NOMO-1 treated with dmso at 0.1 percent for 144 hours (cell line): Measurements from ENCODE around the gene FCHSD2.

ENCODE experiments used
- DNase-seq: peaks from one replicate; lab custom pipeline; 2025; ENCODE audit not compliant: unreplicated experiment; lab: John Stamatoyannopoulos, UW

The FCHSD2 gene

DNA sequence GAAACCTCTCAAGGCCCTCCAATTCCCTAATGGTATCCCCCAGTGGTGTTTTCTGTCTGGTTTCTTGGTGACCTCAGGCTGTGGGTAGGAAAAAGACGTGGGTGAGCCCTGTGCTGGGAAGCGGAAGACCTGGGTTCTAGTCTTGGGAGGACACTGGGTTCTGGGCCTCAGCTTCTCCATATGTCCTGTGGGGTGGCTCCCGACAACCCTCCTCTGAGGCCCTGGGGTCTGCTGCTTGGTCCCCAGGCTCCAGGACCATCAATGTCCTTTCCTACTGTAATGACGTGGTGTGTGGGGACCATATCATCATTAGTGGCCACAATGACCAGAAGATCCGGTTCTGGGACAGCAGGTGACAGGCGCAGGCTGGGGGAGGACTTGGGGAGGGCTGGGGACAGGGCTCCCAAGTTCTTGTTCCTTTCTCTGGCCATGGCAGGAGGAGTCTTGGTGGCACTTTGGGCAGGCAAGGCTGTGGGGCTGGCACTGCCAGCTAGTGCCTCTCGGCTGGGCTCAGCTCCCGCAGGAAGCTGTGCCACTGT, 315.1 kb downstream of the FCHSD2 start:
- no peak for DNase-seq

DNA sequence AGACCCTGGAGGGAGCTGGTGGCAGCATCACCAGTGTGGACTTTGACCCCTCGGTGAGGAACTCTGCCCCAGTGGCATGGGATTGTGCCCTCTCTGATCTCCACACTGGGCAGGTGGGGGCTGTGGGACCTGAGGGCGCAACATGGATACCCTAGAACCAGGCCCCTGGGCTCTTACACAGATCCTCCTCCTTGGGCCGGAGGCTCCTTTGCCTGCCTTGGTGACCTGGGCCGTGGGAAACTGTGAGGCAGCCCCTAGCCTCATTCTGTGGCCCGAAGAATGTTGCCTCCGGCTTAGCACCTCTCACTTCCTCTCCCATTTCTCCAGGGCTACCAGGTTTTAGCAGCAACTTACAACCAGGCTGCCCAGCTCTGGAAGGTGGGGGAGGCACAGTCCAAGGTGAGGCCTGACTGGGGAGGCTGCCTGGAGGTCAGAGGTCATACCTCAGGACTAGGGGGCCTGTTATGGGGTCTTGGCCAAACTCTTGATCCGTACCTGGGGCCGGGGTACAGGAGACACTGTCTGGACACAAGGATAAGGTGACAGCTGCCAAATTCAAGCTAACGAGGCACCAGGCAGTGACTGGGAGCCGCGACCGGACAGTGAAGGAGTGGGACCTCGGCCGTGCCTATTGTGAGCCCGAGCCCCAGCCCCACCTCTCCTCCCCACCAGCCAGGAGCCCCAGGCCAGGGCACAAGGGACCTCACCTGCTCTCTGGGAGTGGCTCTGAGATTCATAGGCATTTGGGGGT, 315.8 kb downstream of the FCHSD2 start:
- no peak for DNase-seq

DNA sequence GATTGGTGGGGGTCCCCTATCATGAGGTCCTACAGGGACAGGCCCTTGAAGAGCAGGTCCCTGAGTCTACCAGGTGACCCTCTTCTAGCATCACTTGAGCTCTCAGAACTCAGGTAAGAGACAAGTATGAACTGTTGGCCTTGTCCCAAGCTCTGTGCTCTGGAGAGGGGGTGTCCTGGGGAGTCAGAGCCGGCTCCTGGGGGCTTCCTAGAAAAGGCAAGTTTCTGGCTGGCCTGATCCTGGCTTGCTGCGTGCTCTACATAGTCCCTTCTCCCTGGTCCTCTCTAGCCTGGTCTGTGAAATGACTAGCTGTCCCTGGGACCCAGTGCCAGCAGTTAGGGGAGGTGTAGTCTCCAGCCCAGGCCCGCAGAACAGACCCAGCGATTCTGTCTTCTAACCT, 316.5 kb downstream of the FCHSD2 start:
- no peak for DNase-seq

DNA sequence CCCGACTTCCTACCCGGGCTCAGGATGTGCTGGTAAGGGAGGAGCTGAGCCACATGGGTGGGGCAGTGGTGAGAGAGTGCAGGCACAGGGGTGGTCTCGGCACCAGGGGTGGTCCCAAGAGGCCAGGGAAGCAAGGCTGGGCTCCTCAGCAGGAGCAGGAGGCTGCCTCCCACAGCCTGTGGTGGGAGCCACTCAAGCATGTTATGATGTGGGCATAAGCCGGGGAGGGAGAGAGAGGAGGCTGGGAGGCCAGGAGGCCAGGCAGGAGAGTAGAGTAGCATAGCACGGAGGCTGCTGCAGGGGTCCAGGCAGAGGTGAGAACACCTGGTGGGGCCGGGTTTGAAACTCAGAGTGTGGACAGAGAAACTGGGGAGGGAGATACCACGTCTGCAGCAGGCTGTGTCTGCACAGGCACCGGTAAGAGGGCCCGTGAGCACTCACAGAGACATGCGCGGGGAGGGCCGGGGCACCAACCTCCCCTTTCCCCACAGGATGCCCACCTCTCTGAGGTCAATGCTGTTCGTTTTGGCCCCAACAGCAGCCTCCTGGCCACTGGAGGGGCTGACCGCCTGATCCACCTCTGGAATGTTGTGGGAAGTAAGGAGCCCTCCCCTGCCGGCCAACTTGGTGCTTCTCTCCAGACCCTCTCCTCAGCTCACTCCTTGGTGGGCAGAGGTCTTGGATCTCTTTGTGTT, 317.2 kb downstream of the FCHSD2 start:
- DNase-seq = no peak

DNA sequence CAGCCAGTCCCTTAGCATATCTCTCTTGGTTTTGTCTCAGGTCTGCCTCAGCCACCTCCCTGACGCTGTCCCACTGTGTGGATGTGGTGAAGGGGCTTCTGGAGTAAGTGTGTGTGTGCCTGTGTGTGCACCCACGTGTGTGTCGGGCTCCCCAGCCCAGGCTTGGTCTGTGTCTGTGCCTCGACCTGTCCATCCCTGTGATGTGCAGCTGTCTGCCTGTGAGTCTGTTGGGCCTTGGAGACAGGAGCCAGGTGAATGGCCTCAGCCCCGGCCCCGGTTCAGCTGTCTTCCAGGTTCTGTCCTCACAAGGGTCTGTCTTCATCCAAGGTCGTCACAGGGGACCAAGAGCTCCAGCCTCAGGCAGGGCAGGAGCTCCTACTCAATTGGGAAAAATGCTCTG, 318.1 kb downstream of the FCHSD2 start:
- no peak for DNase-seq

DNA sequence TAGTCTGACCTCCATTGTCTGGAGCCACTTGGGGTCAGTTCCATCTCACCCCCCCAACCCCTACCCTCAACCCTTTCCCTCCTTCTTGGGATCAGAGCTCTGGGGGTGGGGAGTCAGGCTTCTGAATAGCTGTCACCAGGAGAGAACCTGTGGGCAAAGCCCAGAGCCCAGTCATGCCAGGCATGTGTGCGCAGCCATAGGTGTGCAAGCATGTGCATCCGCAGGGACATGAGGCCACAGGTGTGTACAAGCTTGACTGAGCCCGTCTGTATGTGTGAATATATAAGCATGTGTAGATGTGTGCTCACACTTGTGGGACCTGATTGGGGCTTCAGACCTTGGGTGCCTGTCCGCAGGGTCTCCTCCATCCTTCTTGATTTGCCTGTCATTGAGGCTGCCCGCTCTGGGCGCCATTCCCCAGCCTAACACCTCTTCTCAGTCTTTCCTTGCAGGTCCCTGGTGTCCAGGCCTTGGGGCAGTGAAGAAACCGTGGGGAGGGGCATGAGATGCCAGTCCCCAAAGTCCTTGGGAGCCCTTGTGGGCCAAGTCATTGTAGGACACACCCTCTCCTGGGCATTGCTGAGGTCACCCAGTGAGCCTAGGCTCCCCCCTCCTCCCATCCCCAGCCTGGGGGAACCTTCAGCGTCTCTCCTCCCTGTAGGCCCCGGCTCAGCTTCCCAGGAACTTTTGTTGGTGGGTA, 318.9 kb downstream of the FCHSD2 start:
- no peak for DNase-seq

DNA sequence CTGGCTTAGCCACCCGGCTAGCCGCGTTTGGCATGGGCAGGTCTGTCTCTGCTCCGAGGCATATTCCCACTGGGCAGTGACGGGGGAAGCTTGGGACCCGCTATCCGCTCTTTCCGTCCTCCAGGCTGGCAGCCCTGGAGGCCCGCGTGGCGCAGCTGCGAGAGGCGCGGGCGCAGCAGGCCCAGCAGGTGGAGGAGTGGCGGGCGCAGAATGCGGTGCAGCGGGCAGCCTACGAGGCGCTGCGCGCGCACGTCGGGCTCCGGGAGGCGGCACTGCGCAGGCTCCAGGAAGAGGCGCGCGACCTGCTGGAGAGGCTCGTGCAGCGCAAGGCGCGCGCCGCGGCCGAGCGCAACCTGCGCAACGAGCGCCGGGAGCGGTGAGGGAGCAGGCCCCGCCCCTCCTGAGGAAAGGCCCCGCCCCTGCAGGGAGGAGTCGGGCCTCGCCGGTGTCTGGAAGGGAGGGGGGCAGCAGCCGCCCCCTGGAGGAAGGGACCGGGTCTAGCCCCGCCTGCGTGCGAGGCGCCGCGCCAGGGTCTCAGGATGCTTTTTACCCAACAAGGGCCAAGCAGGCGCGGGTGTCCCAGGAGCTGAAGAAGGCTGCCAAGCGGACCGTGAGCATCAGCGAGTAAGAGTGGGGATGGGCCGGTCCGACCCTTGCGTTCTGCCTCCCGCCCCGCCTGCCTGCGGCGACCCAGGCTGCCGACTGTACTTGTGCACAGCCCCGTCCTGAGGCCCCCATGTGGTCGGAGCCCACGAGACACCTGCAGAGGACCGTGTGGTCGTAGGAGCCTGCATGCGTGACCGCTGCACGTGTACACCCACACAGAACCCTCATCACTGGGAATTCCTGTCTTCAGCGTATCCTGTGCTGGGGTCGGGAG, 320.0 kb downstream of the FCHSD2 start:
- DNase-seq = no peak

DNA sequence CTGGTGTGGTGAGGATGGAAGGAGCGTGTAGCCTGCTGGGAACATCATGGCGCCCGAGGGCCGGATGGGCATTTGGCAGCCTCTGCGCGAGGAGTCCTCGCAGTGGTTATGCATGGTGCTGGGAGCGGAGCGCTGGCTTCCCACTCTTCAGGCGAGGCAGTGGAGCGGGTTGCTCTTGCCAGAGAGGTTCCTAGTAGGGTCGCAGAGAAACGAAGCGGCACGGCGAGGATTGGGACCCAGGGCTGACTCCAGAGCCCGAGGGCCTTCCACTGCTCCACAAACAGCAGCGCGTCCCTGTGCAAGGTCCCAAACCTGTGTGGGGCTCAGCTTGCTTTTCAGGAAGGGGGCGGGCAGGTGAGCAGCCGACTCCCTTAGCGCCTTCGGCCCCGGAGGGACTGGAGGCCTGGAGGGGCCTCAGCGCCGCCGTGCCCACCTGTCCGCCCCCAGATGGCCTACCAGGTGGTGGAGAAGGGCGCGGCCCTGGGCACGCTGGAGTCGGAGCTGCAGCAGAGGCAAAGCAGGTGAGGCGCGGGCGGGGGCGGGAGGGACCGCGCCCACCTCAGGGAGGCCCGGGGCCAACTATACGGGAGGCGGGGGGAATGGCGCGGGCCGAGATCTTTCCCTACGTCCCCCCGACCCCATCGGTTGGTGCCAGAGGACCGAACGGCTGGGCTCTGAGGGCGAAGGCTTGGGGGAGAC, 320.7 kb downstream of the FCHSD2 start:
- no peak for DNase-seq

DNA sequence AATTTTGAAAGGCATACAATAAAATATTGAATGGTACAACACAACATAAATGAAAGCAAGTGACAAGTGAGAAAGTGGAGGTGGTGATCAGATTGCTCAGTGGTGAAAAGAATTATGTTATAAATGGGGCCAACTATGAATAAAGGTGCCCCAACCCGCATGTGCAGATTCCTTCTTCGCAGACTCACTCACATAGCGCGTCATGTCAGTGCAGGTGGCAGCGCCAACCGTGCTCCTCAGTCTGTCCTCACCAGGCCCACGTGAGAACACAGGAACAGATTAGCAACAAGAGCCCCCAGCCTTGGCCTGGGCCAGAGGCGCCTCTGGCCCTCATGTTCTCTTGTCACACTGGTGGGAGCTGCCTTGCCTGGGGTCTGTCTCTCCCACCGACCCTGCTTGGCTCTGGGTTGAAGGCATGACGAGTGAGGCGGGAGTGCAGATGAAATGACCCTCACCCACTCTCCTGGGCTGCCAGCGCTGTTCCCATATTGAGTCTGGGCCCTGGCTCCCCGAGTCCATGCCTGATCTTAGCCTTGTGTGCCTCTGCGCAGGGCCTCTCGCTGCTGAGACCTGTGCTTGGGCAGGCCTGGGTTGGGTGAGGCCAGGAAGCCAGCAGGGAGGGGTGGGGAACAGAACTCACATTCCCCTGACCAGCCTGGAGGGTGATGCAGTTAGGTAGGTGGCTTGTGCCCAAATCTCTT, 321.5 kb downstream of the FCHSD2 start:
- DNase-seq = no peak

DNA sequence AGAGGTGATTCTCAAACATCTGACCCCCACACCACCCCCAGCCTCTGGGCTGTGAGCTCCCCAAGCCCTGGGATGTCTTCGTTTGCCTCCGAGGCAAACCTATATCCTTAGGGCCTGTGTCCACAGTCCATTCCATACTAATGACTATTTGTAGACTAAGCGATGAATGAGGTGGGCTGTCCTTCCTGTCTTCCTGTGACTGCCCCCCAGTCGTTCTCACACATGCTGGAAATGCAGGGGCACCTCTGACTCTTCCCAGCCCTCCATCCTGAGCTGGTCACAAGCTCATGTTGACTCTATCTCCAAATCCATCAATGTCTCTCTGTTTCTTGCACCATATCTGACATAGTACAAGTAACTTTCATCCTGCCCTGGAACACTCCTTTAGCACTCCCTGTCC, 323.1 kb downstream of the FCHSD2 start:
- DNase-seq = no peak

DNA sequence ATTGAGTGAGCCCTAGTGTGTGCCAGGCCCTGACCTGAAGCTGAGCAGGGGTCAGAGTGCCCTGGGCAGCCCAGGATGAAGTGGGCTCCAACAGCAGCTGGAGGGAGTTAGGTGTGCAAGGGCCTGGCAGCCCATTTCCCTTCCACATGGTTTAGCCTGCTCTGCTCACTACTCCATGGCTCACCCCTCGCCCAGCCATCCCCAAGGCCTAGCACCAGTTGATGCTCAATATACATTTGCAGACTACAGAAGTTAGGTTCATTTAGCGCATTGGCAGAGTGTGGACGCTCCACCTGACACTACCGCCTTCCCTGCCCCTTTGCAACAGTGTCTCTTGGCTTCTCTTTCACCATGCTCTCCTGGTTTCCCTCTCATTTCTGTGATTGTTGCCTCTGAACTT, 324.2 kb downstream of the FCHSD2 start:
- DNase-seq = no peak

DNA sequence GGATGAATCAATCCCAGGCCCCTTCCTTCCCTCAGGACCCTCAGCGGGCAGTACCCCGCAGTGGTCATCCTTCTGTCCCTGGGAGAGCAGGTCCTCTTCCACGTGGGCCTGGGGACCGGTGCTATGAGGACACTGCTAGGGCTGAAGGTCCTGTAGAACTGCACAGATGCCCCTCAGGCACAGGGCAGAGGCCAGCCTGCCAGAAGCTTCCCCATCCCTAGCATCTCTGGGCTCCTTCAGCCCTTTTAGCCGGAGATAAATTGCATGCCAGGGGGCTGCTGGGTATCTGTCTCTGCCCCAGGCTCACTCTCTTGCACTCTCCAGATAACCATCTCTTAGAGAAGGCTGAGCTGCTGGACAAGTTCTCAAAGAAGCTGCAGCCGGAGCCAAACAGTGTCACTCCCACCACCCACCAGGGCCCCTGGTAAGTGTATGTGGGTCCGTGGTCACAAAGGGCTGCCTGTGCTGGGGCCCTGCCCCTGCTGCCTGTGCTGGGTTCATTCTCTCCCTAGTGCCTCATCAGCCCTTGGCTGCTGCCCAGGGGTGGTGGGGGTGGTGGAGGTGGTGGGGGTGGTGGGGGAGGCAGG, 325.6 kb downstream of the FCHSD2 start:
- no peak for DNase-seq

DNA sequence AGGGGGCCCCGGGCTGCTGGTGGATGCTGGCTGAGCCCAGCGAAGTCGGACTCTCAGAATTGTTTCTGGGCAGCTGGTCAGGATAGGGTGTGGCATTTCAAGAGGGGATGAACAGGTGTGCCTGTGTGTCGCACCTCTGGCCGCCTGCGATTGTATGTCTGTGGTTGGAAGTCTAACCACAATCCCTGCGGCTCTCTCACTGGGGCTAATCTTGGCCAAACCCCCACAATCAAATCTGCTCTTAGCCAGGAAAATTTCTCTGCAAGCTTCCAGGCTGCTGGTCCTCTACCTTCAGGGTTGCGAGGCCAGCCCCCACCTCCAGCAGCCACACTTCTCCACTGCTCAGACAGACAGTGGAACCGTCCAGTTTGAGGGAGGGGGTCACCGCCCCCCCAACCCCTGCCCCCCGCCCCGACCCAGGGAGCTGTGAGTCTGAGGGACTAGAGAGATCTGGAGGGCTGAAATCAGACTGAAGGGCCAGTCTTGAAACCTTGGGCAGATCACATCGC, 327.0 kb downstream of the FCHSD2 start:
- DNase-seq = no peak

DNA sequence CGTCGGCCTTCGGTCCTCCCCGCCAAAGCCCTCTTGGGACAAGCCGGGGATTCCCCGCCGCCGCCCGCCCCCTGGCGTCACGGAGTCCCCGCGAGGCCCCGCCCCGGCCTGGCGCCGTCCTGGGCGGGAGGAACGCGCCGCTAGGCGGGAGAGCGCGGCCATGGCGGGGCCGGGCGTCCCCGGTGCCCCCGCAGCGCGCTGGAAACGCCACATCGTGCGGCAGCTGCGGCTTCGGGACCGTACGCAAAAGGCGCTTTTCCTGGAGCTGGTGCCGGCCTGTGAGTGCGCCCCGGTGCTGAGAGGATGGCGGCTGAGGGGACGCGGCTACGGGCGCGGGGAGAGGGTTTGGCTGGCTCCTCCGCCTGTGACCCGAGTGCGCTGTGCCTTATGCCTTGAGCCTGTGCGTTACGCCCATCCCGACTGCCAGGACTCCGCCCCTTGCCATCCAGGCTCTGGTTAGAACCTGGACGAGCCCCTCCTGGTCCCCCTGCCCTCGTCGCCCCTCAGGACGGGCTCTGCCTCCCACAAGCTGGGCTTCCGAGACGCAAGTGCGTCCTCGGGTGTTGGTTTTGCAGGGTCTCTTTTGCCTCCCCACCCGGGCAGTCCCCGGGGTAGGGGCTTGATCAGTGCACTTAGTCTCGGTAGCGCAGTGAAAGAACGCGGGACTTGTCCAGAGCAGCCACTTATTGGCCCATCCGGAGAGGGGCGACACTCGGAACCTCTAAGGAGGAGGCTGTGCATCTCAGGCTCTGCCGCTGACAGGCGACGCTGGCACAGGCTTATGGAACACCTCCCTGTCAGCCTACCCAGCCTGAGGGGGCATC, 327.6 kb downstream of the FCHSD2 start, which contains the start of gene ATG16L2:
Gene ATG16L2, plus strand, starts transcription at position 126 of the 824 bp plus-strand sequence. Its CDS starts 35 bp downstream, at position 161.
- DNase-seq = peak; percentile 81

DNA sequence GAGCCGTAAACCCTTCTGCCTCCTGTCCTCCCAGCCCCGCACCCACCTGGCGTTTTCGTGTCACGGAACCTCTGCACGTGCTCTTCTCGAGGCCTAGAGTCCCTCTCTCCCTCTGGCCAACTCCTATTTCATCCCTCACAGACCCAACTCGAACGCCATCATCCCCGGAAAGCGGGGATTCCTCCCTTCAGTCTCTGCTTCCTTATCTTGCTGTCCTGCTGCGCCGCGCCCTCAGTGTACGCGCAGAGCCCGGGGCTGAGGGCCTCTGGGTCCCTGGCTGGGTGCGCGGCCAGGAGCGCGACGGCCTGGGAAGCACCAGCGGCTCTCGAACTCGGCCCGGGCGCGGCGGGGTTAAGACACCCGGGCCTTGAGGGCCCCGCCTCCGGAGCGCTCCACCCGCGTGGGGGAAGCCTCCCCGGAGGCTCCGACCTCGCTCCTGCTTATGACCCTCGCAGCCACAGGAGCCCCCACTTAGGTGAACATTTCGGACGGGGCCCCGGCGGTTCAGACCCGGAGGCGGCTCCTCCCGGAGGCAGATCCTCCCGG, 328.3 kb downstream of the FCHSD2 start:
- DNase-seq = peak; percentile 82

DNA sequence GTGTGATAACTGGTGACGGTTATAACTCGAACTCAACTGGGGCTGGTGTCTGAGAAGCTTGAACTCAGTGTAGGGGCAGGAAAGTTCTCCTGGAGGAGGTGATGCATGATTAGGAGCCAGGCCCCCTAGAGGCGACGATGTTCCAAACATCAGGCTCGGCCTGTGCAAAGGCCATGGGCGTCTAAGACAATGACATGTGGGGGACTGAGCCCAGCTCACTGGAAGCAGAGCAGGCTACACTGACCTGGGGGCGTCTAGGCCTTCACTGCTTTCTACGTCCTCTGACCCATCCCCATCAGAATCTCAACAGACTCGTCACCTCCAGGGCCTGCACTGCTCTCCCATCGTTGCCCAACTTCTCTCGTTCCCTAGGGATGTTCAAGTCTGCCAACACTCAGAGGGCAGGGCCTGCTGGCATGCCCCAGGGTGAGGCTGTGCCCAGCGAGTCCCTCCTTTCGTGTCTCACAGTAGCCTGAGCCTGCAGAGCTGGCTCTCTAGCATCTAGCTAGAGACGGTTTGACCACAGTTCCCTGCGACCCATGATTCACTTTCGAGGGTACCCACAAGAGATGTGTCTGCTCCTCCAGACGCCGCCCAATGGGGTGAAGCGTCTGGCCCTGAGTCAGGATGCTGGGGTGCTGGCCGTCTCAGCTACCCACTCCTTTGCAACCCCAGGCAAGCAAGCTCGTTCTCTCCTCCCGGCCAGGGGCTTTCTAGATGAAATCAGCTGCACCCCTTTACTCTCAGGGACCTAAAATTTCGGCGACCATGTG, 329.0 kb downstream of the FCHSD2 start:
- DNase-seq = peak; percentile 61

DNA sequence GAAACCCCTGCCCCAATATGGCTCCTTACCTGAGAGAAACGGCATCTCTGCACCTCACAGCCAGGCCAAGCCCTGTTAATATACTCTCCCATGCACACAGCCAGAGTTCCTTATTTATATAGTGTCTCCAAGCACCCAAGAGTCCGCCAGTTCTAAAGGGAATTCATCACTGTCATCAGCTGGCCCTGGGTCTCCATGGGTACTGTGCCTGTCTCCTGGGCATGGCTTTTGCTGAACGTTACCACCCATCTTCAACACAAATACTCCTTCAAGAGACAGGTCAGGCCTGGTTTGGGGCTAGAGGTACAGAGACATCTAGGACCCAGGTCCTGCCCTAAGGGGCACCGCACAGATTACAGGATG, 329.5 kb downstream of the FCHSD2 start:
- DNase-seq = no peak
